ENCODE results near the gene NAGA.

NAGA gene

GRCh38 chr22:42035256-42035655, 35.4 kb downstream of the NAGA start:
- no peak for DNase-seq

- no peak for DNase-seq
These were observed 37.1 kb downstream of the NAGA start for GRCh38 chr22:42033263-42034181.

GRCh38 chr22:42026705-42027104, 43.9 kb downstream of the NAGA start:
- no peak for DNase-seq

- no peak for DNase-seq
These were observed 45.2 kb downstream of the NAGA start for GRCh38 chr22:42025421-42025820.

GRCh38 chr22:42022162-42022847, 48.3 kb downstream of the NAGA start:
- peak; percentile 4 to 25 for DNase-seq

GRCh38 chr22:42021571-42021970, 49.0 kb downstream of the NAGA start:
- DNase-seq = no peak

- no peak for DNase-seq
These were observed 52.4 kb downstream of the NAGA start for GRCh38 chr22:42018224-42018623.

- DNase-seq = no peak
These were observed 54.5 kb downstream of the NAGA start for GRCh38 chr22:42016111-42016510.

- no peak for DNase-seq
These were observed 57.2 kb downstream of the NAGA start for GRCh38 chr22:42013385-42013784.

GRCh38 chr22:42010778-42011177, 59.8 kb downstream of the NAGA start:
- no peak for DNase-seq
